ENCODE results near the gene MSI2. TPM values are rescaled to one million over a fixed set of nuclear protein-coding genes. Genes with fewer than 3 reads are reported as not detected.

MSI2 gene
- total RNA-seq, 1 donor = 23.2 TPM

- no peaks in the 10 kb centered on the region for H3K79me2 ChIP-seq (ENCODE audit: insufficient read depth, low read length)
Measured at GRCh38 chr17:57329380-57330214, 73.3 kb downstream of the MSI2 start.

GRCh38 chr17:57330587-57330986 lies 74.3 kb downstream of the MSI2 start:
- DNase-seq (ENCODE audit: insufficient read length, low spot score, missing footprints) = no peak
- no peaks in the 10 kb centered on the region for H4K20me1 ChIP-seq (ENCODE audit: insufficient read depth, low read length)
- no peak overlapping the region for H3K4me3 ChIP-seq (ENCODE audit: insufficient read depth, low read length)
- TF ChIP-seq CTCF (IDR thresholded peaks at IDR 0.05; ENCODE audit: extremely low read depth, low read depth, low read length) = no peak
- no peaks in the 10 kb centered on the region for H3K9me3 ChIP-seq (ENCODE audit: low read depth, low read length)
- no peak overlapping the region for H3K27ac ChIP-seq (ENCODE audit: low read depth, low read length)
- H3K36me3 ChIP-seq (ENCODE audit: insufficient read depth, low read length) = no peaks in the 10 kb centered on the region
- no peaks in the 10 kb centered on the region for H3K27me3 ChIP-seq (ENCODE audit: insufficient read depth, low read length)
- no peak overlapping the region for H3K4me2 ChIP-seq (ENCODE audit: insufficient read depth, low read length)
- no peaks in the 10 kb centered on the region for H3K4me1 ChIP-seq (ENCODE audit: insufficient read depth, low read length)
- H3K79me2 ChIP-seq (ENCODE audit: insufficient read depth, low read length) = no peaks in the 10 kb centered on the region
- H2AFZ ChIP-seq (ENCODE audit: low read length) = no peak overlapping the region

More at GRCh38 chr17:57329380-57330214, 73.3 kb downstream of the MSI2 start:
- no peaks in the 10 kb centered on the region for H3K9me3 ChIP-seq (ENCODE audit: low read depth, low read length)
- H3K4me1 ChIP-seq (ENCODE audit: insufficient read depth, low read length) = no peaks in the 10 kb centered on the region
- TF ChIP-seq CTCF (IDR thresholded peaks at IDR 0.05; ENCODE audit: extremely low read depth, low read depth, low read length) = no peak
- DNase-seq (ENCODE audit: insufficient read length, low spot score, missing footprints) = no peak
- no peaks in the 10 kb centered on the region for H4K20me1 ChIP-seq (ENCODE audit: insufficient read depth, low read length)
- no peaks in the 10 kb centered on the region for H3K36me3 ChIP-seq (ENCODE audit: insufficient read depth, low read length)
- H3K4me2 ChIP-seq (ENCODE audit: insufficient read depth, low read length) = no peak overlapping the region
- H3K27ac ChIP-seq (ENCODE audit: low read depth, low read length) = no peak overlapping the region
- H2AFZ ChIP-seq (ENCODE audit: low read length) = no peak overlapping the region
- no peak overlapping the region for H3K4me3 ChIP-seq (ENCODE audit: insufficient read depth, low read length)
- no peaks in the 10 kb centered on the region for H3K27me3 ChIP-seq (ENCODE audit: insufficient read depth, low read length)

GRCh38 chr17:57331423-57331822 lies 75.1 kb downstream of the MSI2 start:
- TF ChIP-seq CTCF (IDR thresholded peaks at IDR 0.05; ENCODE audit: extremely low read depth, low read depth, low read length) = no peak
- DNase-seq (ENCODE audit: insufficient read length, low spot score, missing footprints) = no peak
- Histone ChIP-seq H3K4me1 (ENCODE audit: insufficient read depth, low read length) (no peaks in the 10 kb centered on the region), H3K79me2 (ENCODE audit: insufficient read depth, low read length) (no peaks in the 10 kb centered on the region), H3K36me3 (ENCODE audit: insufficient read depth, low read length) (no peaks in the 10 kb centered on the region), H3K4me2 (ENCODE audit: insufficient read depth, low read length) (no peak overlapping the region), H3K27ac (ENCODE audit: low read depth, low read length) (no peak overlapping the region), H4K20me1 (ENCODE audit: insufficient read depth, low read length) (no peaks in the 10 kb centered on the region), H3K27me3 (ENCODE audit: insufficient read depth, low read length) (no peaks in the 10 kb centered on the region), H3K9me3 (ENCODE audit: low read depth, low read length) (no peaks in the 10 kb centered on the region), H2AFZ (ENCODE audit: low read length) (no peak overlapping the region), H3K4me3 (ENCODE audit: insufficient read depth, low read length) (no peak overlapping the region)

- Histone ChIP-seq H3K36me3 (ENCODE audit: insufficient read depth, low read length) (no peaks in the 10 kb centered on the region), H3K4me2 (ENCODE audit: insufficient read depth, low read length) (no peak overlapping the region), H4K20me1 (ENCODE audit: insufficient read depth, low read length) (no peaks in the 10 kb centered on the region), H3K79me2 (ENCODE audit: insufficient read depth, low read length) (no peaks in the 10 kb centered on the region), H3K27ac (ENCODE audit: low read depth, low read length) (no peak overlapping the region), H3K4me1 (ENCODE audit: insufficient read depth, low read length) (no peaks in the 10 kb centered on the region), H3K4me3 (ENCODE audit: insufficient read depth, low read length) (no peak overlapping the region), H3K9me3 (ENCODE audit: low read depth, low read length) (no peaks in the 10 kb centered on the region), H2AFZ (ENCODE audit: low read length) (no peak overlapping the region), H3K27me3 (ENCODE audit: insufficient read depth, low read length) (no peaks in the 10 kb centered on the region)
- TF ChIP-seq CTCF (IDR thresholded peaks at IDR 0.05; ENCODE audit: extremely low read depth, low read depth, low read length) = no peak
- DNase-seq (ENCODE audit: insufficient read length, low spot score, missing footprints) = no peak
Measured at GRCh38 chr17:57332501-57332900, 76.2 kb downstream of the MSI2 start.
